Measurements from ENCODE around the gene STXBP1. TPM values are rescaled to one million over a fixed set of nuclear protein-coding genes. Genes with fewer than 3 reads are reported as not detected.

The STXBP1 gene
- total and polyA plus RNA-seq, 2 of the 13 experiments (the other 11 are each of a cell fraction or from before 2014, with no cell fraction given): 2.9 TPM

DNA sequence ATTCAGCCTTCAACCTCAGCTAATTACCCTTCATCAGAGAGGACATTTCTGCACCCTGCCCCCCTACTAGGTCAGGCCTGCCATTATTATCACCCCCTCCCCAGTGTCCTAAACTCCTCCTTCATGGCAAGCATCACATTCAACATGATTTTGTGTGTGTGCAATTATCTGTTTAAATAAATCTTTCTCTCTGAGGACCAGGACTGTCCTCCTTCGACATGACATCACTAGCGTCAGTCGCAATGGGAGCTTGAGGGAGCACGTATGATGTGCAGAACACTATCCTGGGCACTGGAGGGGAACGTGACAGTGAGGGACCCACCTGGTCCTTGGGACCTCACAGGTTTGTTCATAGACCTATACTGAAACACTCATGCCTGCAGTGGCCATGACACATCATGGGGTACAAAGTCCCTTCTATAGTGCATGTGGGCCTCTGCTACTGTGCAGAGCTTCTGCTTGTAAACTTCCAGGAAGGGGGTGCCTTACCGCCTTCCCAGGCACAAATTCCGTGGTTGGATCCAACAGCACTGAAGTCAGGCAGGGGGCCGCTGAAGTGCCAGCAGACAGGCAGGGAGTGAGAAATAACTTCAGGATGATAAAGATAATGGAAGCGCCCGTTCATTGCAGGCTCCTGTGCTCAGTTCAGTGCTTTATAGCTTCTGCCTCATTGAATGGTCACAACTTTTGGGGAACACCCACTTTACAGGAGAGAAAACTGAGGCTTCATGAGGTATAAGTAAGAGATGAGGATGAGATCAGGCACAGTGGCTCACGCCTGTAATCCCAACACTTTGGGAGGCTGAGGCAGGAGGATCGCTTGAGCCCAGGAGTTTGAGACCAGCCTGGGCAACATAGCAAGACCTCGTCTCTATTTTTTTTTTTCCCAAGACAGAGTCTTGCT lies 36.0 kb upstream of the STXBP1 start (continued):
- no peak for TF ChIP-seq ZNF7 (CRISPR knock-in tag; IDR thresholded peaks at IDR 0.05)
- TF ChIP-seq ZFP36L1 (CRISPR knock-in tag; IDR thresholded peaks at IDR 0.05): peak; percentile 32; the same call in 1 of the 2 replicates
- no peak for TF ChIP-seq RFX1 (IDR thresholded peaks at IDR 0.05)
- TF ChIP-seq XBP1 (CRISPR knock-in tag; IDR thresholded peaks at IDR 0.05): no peak
- peak; percentile 55; the same call in 1 of the 2 replicates for TF ChIP-seq ZSCAN9 (CRISPR knock-in tag; IDR thresholded peaks at IDR 0.05; ENCODE audit: borderline replicate concordance)
- TF ChIP-seq, protein P1, sequence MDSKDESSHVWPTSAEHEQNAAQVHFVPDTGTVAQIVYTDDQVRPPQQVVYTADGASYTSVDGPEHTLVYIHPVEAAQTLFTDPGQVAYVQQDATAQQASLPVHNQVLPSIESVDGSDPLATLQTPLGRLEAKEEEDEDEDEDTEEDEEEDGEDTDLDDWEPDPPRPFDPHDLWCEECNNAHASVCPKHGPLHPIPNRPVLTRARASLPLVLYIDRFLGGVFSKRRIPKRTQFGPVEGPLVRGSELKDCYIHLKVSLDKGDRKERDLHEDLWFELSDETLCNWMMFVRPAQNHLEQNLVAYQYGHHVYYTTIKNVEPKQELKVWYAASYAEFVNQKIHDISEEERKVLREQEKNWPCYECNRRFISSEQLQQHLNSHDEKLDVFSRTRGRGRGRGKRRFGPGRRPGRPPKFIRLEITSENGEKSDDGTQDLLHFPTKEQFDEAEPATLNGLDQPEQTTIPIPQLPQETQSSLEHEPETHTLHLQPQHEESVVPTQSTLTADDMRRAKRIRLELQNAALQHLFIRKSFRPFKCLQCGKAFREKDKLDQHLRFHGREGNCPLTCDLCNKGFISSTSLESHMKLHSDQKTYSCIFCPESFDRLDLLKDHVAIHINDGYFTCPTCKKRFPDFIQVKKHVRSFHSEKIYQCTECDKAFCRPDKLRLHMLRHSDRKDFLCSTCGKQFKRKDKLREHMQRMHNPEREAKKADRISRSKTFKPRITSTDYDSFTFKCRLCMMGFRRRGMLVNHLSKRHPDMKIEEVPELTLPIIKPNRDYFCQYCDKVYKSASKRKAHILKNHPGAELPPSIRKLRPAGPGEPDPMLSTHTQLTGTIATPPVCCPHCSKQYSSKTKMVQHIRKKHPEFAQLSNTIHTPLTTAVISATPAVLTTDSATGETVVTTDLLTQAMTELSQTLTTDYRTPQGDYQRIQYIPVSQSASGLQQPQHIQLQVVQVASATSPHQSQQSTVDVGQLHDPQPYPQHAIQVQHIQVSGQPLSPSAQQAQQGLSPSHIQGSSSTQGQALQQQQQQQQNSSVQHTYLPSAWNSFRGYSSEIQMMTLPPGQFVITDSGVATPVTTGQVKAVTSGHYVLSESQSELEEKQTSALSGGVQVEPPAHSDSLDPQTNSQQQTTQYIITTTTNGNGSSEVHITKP (CRISPR knock-in tag; IDR thresholded peaks at IDR 0.05; ENCODE audit: low read depth): peak; percentile 92
- TF ChIP-seq ZNF501 (CRISPR knock-in tag; IDR thresholded peaks at IDR 0.05): peak; percentile 77; the same call in 1 of the 2 replicates
- TF ChIP-seq, protein P2, sequence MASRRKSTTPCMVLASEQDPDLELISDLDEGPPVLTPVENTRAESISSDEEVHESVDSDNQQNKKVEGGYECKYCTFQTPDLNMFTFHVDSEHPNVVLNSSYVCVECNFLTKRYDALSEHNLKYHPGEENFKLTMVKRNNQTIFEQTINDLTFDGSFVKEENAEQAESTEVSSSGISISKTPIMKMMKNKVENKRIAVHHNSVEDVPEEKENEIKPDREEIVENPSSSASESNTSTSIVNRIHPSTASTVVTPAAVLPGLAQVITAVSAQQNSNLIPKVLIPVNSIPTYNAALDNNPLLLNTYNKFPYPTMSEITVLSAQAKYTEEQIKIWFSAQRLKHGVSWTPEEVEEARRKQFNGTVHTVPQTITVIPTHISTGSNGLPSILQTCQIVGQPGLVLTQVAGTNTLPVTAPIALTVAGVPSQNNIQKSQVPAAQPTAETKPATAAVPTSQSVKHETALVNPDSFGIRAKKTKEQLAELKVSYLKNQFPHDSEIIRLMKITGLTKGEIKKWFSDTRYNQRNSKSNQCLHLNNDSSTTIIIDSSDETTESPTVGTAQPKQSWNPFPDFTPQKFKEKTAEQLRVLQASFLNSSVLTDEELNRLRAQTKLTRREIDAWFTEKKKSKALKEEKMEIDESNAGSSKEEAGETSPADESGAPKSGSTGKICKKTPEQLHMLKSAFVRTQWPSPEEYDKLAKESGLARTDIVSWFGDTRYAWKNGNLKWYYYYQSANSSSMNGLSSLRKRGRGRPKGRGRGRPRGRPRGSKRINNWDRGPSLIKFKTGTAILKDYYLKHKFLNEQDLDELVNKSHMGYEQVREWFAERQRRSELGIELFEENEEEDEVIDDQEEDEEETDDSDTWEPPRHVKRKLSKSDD (CRISPR knock-in tag; IDR thresholded peaks at IDR 0.05; ENCODE audit: low read depth): 0 out of 2 replicates have a peak, but pooled peaks have one; percentile 31
- TF ChIP-seq SIX1 (CRISPR knock-in tag; IDR thresholded peaks at IDR 0.05; ENCODE audit: borderline replicate concordance): peak; percentile 38; the same call in 1 of the 2 replicates
- TF ChIP-seq ISL2 (CRISPR knock-in tag; IDR thresholded peaks at IDR 0.05): 0 out of 2 replicates have a peak, but pooled peaks have one; percentile 16
- TF ChIP-seq ZNF782 (CRISPR knock-in tag; IDR thresholded peaks at IDR 0.05; ENCODE audit: borderline replicate concordance): no peak
- no peak for TF ChIP-seq REL (CRISPR knock-in tag; conservative IDR thresholded peaks at IDR 0.05)
- peak; percentile 62; the same call in 1 of the 2 replicates for TF ChIP-seq PITX1 (CRISPR knock-in tag; IDR thresholded peaks at IDR 0.05)
- TF ChIP-seq, protein P3, sequence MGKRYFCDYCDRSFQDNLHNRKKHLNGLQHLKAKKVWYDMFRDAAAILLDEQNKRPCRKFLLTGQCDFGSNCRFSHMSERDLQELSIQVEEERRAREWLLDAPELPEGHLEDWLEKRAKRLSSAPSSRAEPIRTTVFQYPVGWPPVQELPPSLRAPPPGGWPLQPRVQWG (CRISPR knock-in tag; IDR thresholded peaks at IDR 0.05; ENCODE audit: borderline replicate concordance, low read depth): no peak
- TF ChIP-seq BCL6 (CRISPR knock-in tag; IDR thresholded peaks at IDR 0.05): peak; percentile 30; the same call in 1 of the 2 replicates
- peak; percentile 57; the same call in 1 of the 2 replicates for TF ChIP-seq TGIF2 (CRISPR knock-in tag; IDR thresholded peaks at IDR 0.05)
- TF ChIP-seq CREB1 (IDR thresholded peaks at IDR 0.05): peak; percentile 50; the same call in 1 of the 2 replicates
- peak; percentile 65 for TF ChIP-seq CREB1 (CRISPR knock-in tag; IDR thresholded peaks at IDR 0.05)
- no peak for TF ChIP-seq SIX4 (CRISPR knock-in tag; IDR thresholded peaks at IDR 0.05)
- TF ChIP-seq, protein P4, sequence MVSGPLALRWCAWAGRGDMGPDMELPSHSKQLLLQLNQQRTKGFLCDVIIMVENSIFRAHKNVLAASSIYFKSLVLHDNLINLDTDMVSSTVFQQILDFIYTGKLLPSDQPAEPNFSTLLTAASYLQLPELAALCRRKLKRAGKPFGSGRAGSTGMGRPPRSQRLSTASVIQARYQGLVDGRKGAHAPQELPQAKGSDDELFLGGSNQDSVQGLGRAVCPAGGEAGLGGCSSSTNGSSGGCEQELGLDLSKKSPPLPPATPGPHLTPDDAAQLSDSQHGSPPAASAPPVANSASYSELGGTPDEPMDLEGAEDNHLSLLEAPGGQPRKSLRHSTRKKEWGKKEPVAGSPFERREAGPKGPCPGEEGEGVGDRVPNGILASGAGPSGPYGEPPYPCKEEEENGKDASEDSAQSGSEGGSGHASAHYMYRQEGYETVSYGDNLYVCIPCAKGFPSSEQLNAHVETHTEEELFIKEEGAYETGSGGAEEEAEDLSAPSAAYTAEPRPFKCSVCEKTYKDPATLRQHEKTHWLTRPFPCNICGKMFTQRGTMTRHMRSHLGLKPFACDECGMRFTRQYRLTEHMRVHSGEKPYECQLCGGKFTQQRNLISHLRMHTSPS (CRISPR knock-in tag; IDR thresholded peaks at IDR 0.05; ENCODE audit: low read depth): 0 out of 2 replicates have a peak, but pooled peaks have one; percentile 23
- peak; percentile 23; the same call in 1 of the 2 replicates for TF ChIP-seq BHLHE40 (IDR thresholded peaks at IDR 0.05; ENCODE audit: low read length)

Measured in HepG2 (cell line).